Measurements from ENCODE around the gene GRM7. TPM values are rescaled to one million over a fixed set of nuclear protein-coding genes. Genes with fewer than 3 reads are reported as not detected.

The GRM7 gene
- total RNA-seq, 1 experiment from 2014 or later: 0.28 TPM

GRCh38 chr3:6985848-6986247 lies 124.9 kb downstream of the GRM7 start:
- Histone ChIP-seq H3K27me3 (ENCODE audit: insufficient read depth, low read length) (no peaks in the 10 kb centered on the region), H4K8ac (replicated peaks; ENCODE audit: insufficient read length, low read depth, low read length) (no peak overlapping the region), H3K9ac (ENCODE audit: extremely low read depth, insufficient read length, low read length) (no peak overlapping the region), H3K27ac (ENCODE audit: insufficient read length, low read depth, low read length) (no peak overlapping the region), H2BK20ac (ENCODE audit: low read depth, low read length, poor library complexity, severe bottlenecking) (no peak overlapping the region), H2BK15ac (ENCODE audit: low read depth, low read length) (no peak overlapping the region), H3K14ac (ENCODE audit: insufficient read depth, low read length) (no peak overlapping the region), H2BK120ac (ENCODE audit: low read depth, low read length, poor library complexity, severe bottlenecking) (no peak overlapping the region), H3K23ac (ENCODE audit: insufficient read length, low read depth, low read length) (no peak overlapping the region), H2BK5ac (ENCODE audit: insufficient read length, low read length) (no peak overlapping the region), H4K5ac (ENCODE audit: insufficient read length, low read depth, low read length) (no peak overlapping the region), H3K4ac (ENCODE audit: low read depth, low read length) (no peak overlapping the region), H2AFZ (ENCODE audit: low read length) (no peak overlapping the region), H3K18ac (ENCODE audit: insufficient read length, low read depth, low read length) (no peak overlapping the region), H3K23me2 (ENCODE audit: insufficient read length, low read depth, low read length, poor library complexity, severe bottlenecking) (no peaks in the 10 kb centered on the region), H2BK12ac (ENCODE audit: insufficient read length, low read depth, low read length) (no peak overlapping the region), H3K9me3 (ENCODE audit: control insufficient read depth, low read depth, low read length) (no peaks in the 10 kb centered on the region), H3K4me1 (ENCODE audit: insufficient read depth, low read length) (no peaks in the 10 kb centered on the region; the same call in 1 of the 2 replicates), H3K79me1 (ENCODE audit: insufficient read depth, low read depth, low read length, poor library complexity, severe bottlenecking) (no peaks in the 10 kb centered on the region), H4K20me1 (ENCODE audit: control insufficient read depth, insufficient read depth, insufficient read length) (no peaks in the 10 kb centered on the region), H4K91ac (ENCODE audit: insufficient read length, low read depth, low read length) (no peak overlapping the region), H3K56ac (ENCODE audit: insufficient read length, low read depth, low read length) (no peak overlapping the region), H3T11ph (ENCODE audit: low read length) (no peak overlapping the region), H2AK5ac (ENCODE audit: insufficient read length, low read length) (no peak overlapping the region), H3K79me2 (ENCODE audit: insufficient read depth, low read length) (no peaks in the 10 kb centered on the region), H3K4me2 (ENCODE audit: insufficient read depth, insufficient read length, low read length) (no peak overlapping the region)
- no CpG with 5 or more reads among the region's 7 CpGs for WGBS (ENCODE audit: extremely low coverage, insufficient read length, low lambda C conversion rate)
- Mint-ChIP-seq H3K36me3 (ENCODE audit: insufficient read depth in 1 of 3, low read depth in 3 of 3) (no peaks in the 10 kb centered on the region), H3K9me3 (no peaks in the 10 kb centered on the region), H3K4me3 (no peak overlapping the region), H3K27me3 (ENCODE audit: low read depth) (peaks cover 4% of the 10 kb centered on the region; the same call in 1 of the 2 replicates), H3K27ac (no peak overlapping the region), H3K4me1 (no peaks in the 10 kb centered on the region)
- no peak for DNase-seq
- no peak for TF ChIP-seq CTCF (conservative IDR thresholded peaks at IDR 0.05)
